GM12878 (cell line): ENCODE results near the gene TP53BP1. TPM values are rescaled to one million over a fixed set of nuclear protein-coding genes. Genes with fewer than 3 reads are reported as not detected.

Experiments used
- ATAC-seq: fragments of 200-7000 bp; cut with Tn5 transposase; 3 replicates; pipeline ENCODE4 v1.9.1; 2020; ENCODE audit warnings: mild to moderate bottlenecking, moderate library complexity
- BruUV-seq: library from RNA; stranded (reverse); fragments of 400-500 nt; replicated peaks from 2 replicates; lab custom pipeline; 2021; lab: Mats Ljungman, UMichigan
- CTCF ChIA-PET: fragments of 300-600 bp; sonication (Branson Sonifier 250); formaldehyde crosslinking; extraction: SDS; loops from one replicate; lab custom pipeline; 2021; ENCODE audit warnings: inconsistent platforms; lab: Yijun Ruan, JAX
- POLR2A ChIA-PET: fragments of 350-600 bp; formaldehyde crosslinking; extraction: SDS; loops from one replicate; lab custom pipeline; 2021; ENCODE audit warnings: inconsistent platforms; lab: Charles Lee
- RAD21 ChIA-PET: fragments of 300-600 bp; sonication (Branson Sonifier 250); formaldehyde crosslinking; loops from one replicate; lab custom pipeline; 2023; ENCODE audit warnings: antibody characterized with exemption; ENCODE audit not compliant: unreplicated experiment; lab: Charles Lee
- SMC1A ChIA-PET: fragments of 300-600 bp; sonication (Branson Sonifier 250); formaldehyde crosslinking; loops from one replicate; lab custom pipeline; 2023; ENCODE audit not compliant: unreplicated experiment, uncharacterized antibody; lab: Charles Lee
- DNase-seq: peaks from one replicate; pipeline ENCODE4 v3.0.0-alpha.2; 2011; ENCODE audit warnings: low read depth, low spot score
- FAIRE-seq: peaks from 3 replicates; lab custom pipeline; 2011; peaks lifted over from hg19 to GRCh38; lab: Jason Lieb, UNC
- H2AFZ ChIP-seq: 2 replicates; pipeline ENCODE4 v1.6.0; 2011; ENCODE audit warnings: low read depth, low read length, control low read depth; ENCODE audit not compliant: control insufficient read depth
- H3K27ac ChIP-seq: 2 replicates; pipeline ENCODE4 v1.5.1; 2011; ENCODE audit warnings: control low read depth; ENCODE audit not compliant: control insufficient read depth, insufficient read depth
- H3K27me3 ChIP-seq, 2 experiments: replicated peaks in 1 of 2; 2 replicates each; pipeline versions ENCODE4 v1.6.0 to v1.6.1; 2011; ENCODE audit warnings: low read length in 1 of 2; ENCODE audit not compliant: control insufficient read depth in 2 of 2, insufficient read depth in 2 of 2
- H3K36me3 ChIP-seq, 2 experiments: 2 replicates each; pipeline ENCODE4 v1.5.1; 2011; ENCODE audit warnings: low read length in 1 of 2; ENCODE audit not compliant: control insufficient read depth in 2 of 2, insufficient read depth in 2 of 2
- H3K4me1 ChIP-seq: 2 replicates; pipeline ENCODE4 v1.6.1; 2011; ENCODE audit warnings: mild to moderate bottlenecking, low read length, moderate library complexity, mixed read lengths; ENCODE audit not compliant: control insufficient read depth, insufficient read depth
- H3K4me2 ChIP-seq: 2 replicates; pipeline ENCODE4 v1.6.0; 2011; ENCODE audit warnings: control low read depth; ENCODE audit not compliant: control insufficient read depth, insufficient read depth
- H3K4me3 ChIP-seq: fragments of 200-600 bp; sonication (generic); 2 replicates; pipeline ENCODE4 v1.5.1; 2016
- H3K79me2 ChIP-seq: 2 replicates; pipeline ENCODE4 v1.6.0; 2011; ENCODE audit warnings: low read length; ENCODE audit not compliant: control insufficient read depth, insufficient read depth
- H3K9ac ChIP-seq: 2 replicates; pipeline ENCODE4 v1.8.0; 2011; ENCODE audit warnings: low read length, control low read depth, mixed read lengths; ENCODE audit not compliant: control insufficient read depth, insufficient read depth
- H3K9me3 ChIP-seq: replicated peaks from 3 replicates; pipeline ENCODE4 v1.5.1; 2011; ENCODE audit warnings: mild to moderate bottlenecking, low read length; ENCODE audit not compliant: control insufficient read depth, insufficient read depth
- H4K20me1 ChIP-seq: 2 replicates; pipeline ENCODE4 v1.6.0; 2011; ENCODE audit not compliant: control insufficient read depth, insufficient read depth
- CBX3 ChIP-seq: fragments of 200-600 bp; sonication (generic); IDR thresholded peaks from 2 replicates; pipeline ENCODE4 v1.6.1; 2016; ENCODE audit warnings: low read depth, borderline replicate concordance
- CHD2 ChIP-seq: IDR thresholded peaks from 2 replicates; pipeline ENCODE4 v1.6.1; 2011; ENCODE audit warnings: low read depth, low read length, improper control_type of control experiment, borderline replicate concordance
- CHD4 ChIP-seq: fragments of 200-600 bp; sonication (generic); IDR thresholded peaks from 2 replicates; pipeline ENCODE4 v1.6.1; 2016; ENCODE audit warnings: mild to moderate bottlenecking
- DPF2 ChIP-seq: fragments of 450-650 bp; IDR thresholded peaks from 2 replicates; pipeline ENCODE4 v1.6.1; 2017; ENCODE audit warnings: mild to moderate bottlenecking
- ETV6 ChIP-seq, 2 experiments: fragments of 450-650 bp in 1 of 2; IDR thresholded peaks in 1 of 2; conservative IDR thresholded peaks in 1 of 2; 2 replicates each; pipeline ENCODE4 v1.6.1; 2014; ENCODE audit warnings: antibody characterized with exemption in 1 of 2, borderline replicate concordance in 1 of 2, low read depth in 1 of 2, mild to moderate bottlenecking in 1 of 2, moderate library complexity in 1 of 2
- IRF4 ChIP-seq: IDR thresholded peaks from 2 replicates; pipeline ENCODE4 v1.6.1; 2011; ENCODE audit warnings: low read depth, low read length
- MYC ChIP-seq: IDR thresholded peaks from 2 replicates; pipeline ENCODE4 v1.6.1; 2011; ENCODE audit warnings: mild to moderate bottlenecking, low read length, moderate library complexity, inconsistent platforms; ENCODE audit not compliant: insufficient read depth, insufficient replicate concordance, insufficient read length, severe bottlenecking
- NFYA ChIP-seq: IDR thresholded peaks from 2 replicates; pipeline ENCODE4 v1.6.1; 2011; ENCODE audit warnings: low read depth, mild to moderate bottlenecking, low read length, improper control_type of control experiment, borderline replicate concordance
- NKRF ChIP-seq: fragments of 450-650 bp; conservative IDR thresholded peaks from 2 replicates; pipeline ENCODE4 v1.6.1; 2017; ENCODE audit warnings: mild to moderate bottlenecking, moderate library complexity
- PAX8 ChIP-seq: fragments of 450-650 bp; IDR thresholded peaks from 2 replicates; pipeline ENCODE4 v1.6.1; 2017; ENCODE audit warnings: mild to moderate bottlenecking, moderate library complexity
- SUZ12 ChIP-seq: fragments of 200-600 bp; sonication (generic); IDR thresholded peaks from one replicate; pipeline ENCODE4 v1.6.1; 2018; ENCODE audit warnings: antibody characterized with exemption, mild to moderate bottlenecking; ENCODE audit not compliant: unreplicated experiment
- TARDBP ChIP-seq: IDR thresholded peaks from 2 replicates; pipeline ENCODE4 v1.6.1; 2016; ENCODE audit warnings: borderline replicate concordance
- WGBS: methylation state at CpG from one replicate; pipeline ENCODE4 v1.1.6; 2016; ENCODE audit warnings: low lambda C conversion rate; ENCODE audit not compliant: insufficient replicate concordance, insufficient coverage; ENCODE audit errors: missing lambda C conversion rate; 5-methylcytosine and 5-hydroxymethylcytosine counted together
- in situ Hi-C: fragments of 300-500 bp; cut with MboI; formaldehyde crosslinking; loops from 9 replicates; pipeline ENCODE4 v1.14.3; 2018; ENCODE audit warnings: mixed read lengths
- intact Hi-C: fragments of 100-400 bp; cut with micrococcal nuclease; formaldehyde crosslinking; loops from one replicate; pipeline ENCODE4 v1.14.2; 2022; ENCODE audit not compliant: unreplicated experiment
- polyA plus RNA-seq, 11 experiments: library from polyadenylated mRNA; depleted of rRNA in 4 of 11; unstranded in 6 of 11; stranded (reverse) in 5 of 11; fragments of >200 nt; fragmentation: Nextera tagmentation in 4 of 11; fragmentation: Illumina TruSeq in 1 of 11; extraction: Ambion mirVana in 4 of 11; extraction: Trizol in 1 of 11; gene quantifications; 1 replicate in 1 of 11; 2 replicates in 10 of 11; pipeline versions ENCODE4 v1.2.1 to v1.2.3, GENCODE V29; 2011 to 2016; ENCODE audit warnings: inconsistent platforms in 2 of 11, missing spikeins in 2 of 11, low read depth in 1 of 11
- total RNA-seq, 4 experiments: library from RNA; depleted of rRNA in 3 of 4; stranded (reverse); fragments of >200 nt in 3 of 4; fragmentation: Illumina TruSeq in 1 of 4; extraction: Trizol in 1 of 4; gene quantifications; 2 replicates each; pipeline versions ENCODE4 v1.2.1 to v1.2.3, GENCODE V29; 2013 to 2021

The TP53BP1 gene
- total and polyA plus RNA-seq, 10 of the 15 experiments (the other 5 are each of a cell fraction or from before 2014, with no cell fraction given) = 6.2 to 50.2 (median 19.3) TPM

DNA sequence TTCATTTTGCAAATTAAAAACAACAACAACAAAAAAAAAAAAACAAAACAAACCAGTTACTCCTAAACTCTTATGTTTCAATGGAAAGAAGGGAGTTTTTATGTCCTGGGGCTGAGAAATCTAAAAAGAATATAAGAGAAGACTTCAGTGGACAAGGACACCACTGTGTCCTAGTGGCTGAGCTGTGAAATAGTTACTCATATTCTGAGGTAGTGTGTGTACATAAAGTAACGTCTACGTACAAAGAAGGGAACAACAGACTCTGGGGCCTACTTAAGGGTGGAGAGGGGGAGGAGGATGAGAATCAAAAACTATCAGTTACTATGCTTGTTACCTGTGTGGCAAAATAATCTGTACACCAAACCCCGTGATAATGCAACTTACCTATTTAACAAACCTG, 6.0 kb upstream of the TP53BP1 start:
- 73% methylated on average over 3 of the region's 3 CpGs for WGBS
- no peaks in the 10 kb centered on the region for H4K20me1 ChIP-seq
- no peaks in the 10 kb centered on the region for H3K27me3 ChIP-seq
- H3K27ac ChIP-seq = no peak overlapping the region
- ATAC-seq = no peak
- in situ Hi-C loops (no loop called here), intact Hi-C loops (no loop called here)
- no peak for DNase-seq
- H3K9me3 ChIP-seq = no peaks in the 10 kb centered on the region
- no peaks in the 10 kb centered on the region for H3K36me3 ChIP-seq
- ChIA-PET RAD21 (interaction anchor here (0.6 to 1.4 kb wide), 2 partner anchors 15 to 57 kb away, joined by 3 to 4 read pairs; no protein-coding TSS in a partner anchor), SMC1A (no interaction called here), POLR2A (no interaction called here), CTCF (interaction anchor here (1.9 kb wide), 1 partner anchor 12 kb away, joined by 5 read pairs; no protein-coding TSS in a partner anchor)
- no peak overlapping the region for H2AFZ ChIP-seq
- no peaks in the 10 kb centered on the region for H3K4me1 ChIP-seq
- no peak overlapping the region for H3K9ac ChIP-seq
- FAIRE-seq = no peak
- BruUV-seq = no TSS peak
- no peaks in the 10 kb centered on the region for H3K79me2 ChIP-seq
- no peak overlapping the region for H3K4me3 ChIP-seq
- no peak for TF ChIP-seq SUZ12
- no peak for TF ChIP-seq DPF2
- TF ChIP-seq PAX8 = no peak
- TF ChIP-seq NKRF = no peak
- no peak for TF ChIP-seq TARDBP
- no peak for TF ChIP-seq CHD4
- TF ChIP-seq IRF4 = no peak
- TF ChIP-seq NFYA = no peak
- no peak for TF ChIP-seq CBX3
- no peak for TF ChIP-seq MYC
- no peak for TF ChIP-seq ETV6 (conservative IDR thresholded peaks at IDR 0.05 in 1 of 2, IDR thresholded peaks at IDR 0.05 in 1 of 2; ENCODE audit: borderline replicate concordance in 1 of 2, low read depth in 1 of 2)
- TF ChIP-seq CHD2 = no peak
- no peak overlapping the region for H3K4me2 ChIP-seq
